Transverse colon (tissue), 4 donors: Measurements from ENCODE around the gene GBE1.

Experiments
- CTCF ChIP-seq, 5 experiments: fragments of 200-600 bp in 3 of 5; fragments of 450-650 bp in 2 of 5; sonication (generic) in 3 of 5; IDR thresholded peaks; 1 replicate in 2 of 5; 2 replicates in 3 of 5; pipeline ENCODE4 v1.5.1; 2016 to 2017; ENCODE audit warnings: antibody characterized with exemption in 5 of 5, inconsistent platforms in 3 of 5, mild to moderate bottlenecking in 2 of 5, moderate library complexity in 1 of 5
- EP300 ChIP-seq: sonication (generic); formaldehyde crosslinking; IDR thresholded peaks from one replicate; pipeline ENCODE4 v1.6.1; 2017; ENCODE audit warnings: antibody characterized with exemption, low read depth
- POLR2AphosphoS5 ChIP-seq, 3 donors: sonication (generic); formaldehyde crosslinking; IDR thresholded peaks; one replicate each; pipeline ENCODE4 v1.6.1; 2016; ENCODE audit warnings: antibody characterized with exemption in 3 of 3

GRCh38 chr3:81793410-81793809 is 32.0 kb upstream of the GBE1 start:
- TF ChIP-seq EP300 (no peak), CTCF (IDR thresholded peaks at IDR 0.05) (no peak), POLR2AphosphoS5 (IDR thresholded peaks at IDR 0.05) (no peak)
